ENCODE data around the gene KCNT1.

KCNT1 gene

DNA sequence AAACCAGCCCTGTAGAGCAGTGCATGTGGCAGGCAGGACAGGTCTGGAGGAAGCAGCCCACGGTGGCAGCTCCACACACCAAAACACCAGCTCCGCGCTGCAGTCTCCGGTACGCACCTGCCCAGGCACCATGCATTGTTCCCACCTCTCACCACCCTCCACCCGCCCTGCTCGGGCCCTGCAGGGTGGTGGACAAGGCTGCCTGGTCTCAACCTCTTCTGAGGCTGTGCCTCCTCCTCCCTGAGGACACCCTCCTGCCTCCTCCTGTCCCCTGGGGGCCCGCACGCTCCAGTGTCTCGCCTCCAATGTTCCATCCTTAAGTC is 96.2 kb downstream of the KCNT1 start:
- no peak for DNase-seq (ENCODE audit: low read depth in 3 of 3)

DNA sequence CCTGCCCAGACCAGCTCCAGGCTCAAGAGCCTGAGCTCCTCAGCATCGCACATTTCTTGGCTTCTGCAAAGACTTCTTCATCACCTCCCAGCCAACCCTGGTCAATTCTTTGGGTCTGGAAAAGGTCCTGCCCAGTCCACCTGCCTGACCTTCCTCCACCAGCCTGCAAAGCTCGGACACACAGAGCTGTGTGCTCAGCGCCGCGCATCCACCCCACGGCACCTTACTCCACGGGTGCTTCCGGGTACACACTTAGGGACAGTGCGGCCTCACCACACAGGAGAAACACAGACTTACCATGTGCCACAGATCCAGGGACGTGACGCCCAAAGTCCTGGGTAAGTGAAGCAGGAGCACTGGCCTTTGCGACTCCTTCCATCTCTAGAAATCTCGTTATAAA is 97.3 kb downstream of the KCNT1 start:
- no peak for DNase-seq (ENCODE audit: low read depth in 3 of 3)

DNA sequence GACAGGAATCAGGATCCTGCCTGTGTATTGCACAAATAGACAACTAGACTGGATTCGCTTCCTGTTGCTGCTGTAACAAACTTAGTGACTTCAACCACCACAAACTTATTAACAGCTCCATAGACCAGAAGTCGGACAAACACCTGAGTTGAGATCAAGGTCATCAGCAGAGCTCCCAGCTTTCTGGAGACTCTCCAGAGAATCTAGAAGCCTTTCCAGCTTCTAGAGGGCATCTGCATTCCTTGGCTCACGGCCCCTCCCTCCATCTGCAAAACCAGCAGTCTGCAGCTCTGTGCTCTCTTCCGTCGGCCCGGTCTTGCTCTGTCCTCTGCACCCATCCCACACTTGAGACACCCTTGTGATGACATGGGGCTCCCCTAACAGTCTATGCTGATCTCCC is 99.1 kb downstream of the KCNT1 start:
- DNase-seq (ENCODE audit: low read depth in 3 of 3): no peak

DNA sequence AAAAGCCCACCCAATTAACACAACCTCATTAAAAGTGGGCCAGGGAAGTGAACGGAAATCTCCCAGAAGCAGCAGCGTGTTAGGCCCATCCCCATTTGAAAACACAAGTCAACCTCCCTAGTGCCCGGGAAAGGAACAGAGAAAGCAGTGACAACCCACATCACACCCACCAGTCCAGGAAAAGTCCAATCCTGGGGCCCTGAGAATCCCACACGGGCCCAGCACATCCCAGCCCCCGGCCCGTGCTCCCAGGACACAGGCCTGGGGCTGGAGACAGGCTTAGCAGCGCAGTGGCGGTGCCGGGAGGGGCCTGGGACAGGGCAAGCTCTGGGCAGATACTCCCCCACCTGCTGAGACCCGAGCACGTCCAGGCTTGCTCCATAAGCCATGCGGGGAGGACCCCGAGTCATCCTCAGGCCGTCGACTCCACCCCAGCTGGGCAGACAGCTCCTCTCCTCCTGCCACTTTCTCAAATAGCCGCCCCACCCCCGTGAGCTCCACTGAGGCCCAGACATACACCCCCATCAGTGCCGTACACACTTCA is 101.0 kb downstream of the KCNT1 start:
- DNase-seq (ENCODE audit: low read depth in 3 of 3): no peak

DNA sequence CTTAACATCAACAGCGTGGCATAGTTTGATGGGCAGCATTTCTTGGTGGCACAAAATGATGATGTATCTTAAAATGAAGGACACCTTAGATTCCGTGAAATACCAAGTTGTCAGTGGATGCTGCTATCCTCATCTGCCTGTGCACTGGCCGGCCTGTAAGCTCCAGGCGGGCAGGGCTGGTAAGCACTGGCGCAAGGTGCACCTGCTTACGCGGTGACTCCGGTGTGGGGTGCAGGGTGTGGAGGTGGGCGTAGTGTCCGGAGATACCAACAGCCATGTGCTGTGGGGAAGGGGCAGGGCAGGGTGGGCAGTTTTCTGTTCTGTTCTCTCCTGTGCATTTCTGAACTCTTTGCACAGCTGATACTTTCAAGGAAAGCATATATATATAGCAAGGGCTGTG is 101.5 kb downstream of the KCNT1 start:
- no peak for DNase-seq (ENCODE audit: low read depth in 3 of 3)

DNA sequence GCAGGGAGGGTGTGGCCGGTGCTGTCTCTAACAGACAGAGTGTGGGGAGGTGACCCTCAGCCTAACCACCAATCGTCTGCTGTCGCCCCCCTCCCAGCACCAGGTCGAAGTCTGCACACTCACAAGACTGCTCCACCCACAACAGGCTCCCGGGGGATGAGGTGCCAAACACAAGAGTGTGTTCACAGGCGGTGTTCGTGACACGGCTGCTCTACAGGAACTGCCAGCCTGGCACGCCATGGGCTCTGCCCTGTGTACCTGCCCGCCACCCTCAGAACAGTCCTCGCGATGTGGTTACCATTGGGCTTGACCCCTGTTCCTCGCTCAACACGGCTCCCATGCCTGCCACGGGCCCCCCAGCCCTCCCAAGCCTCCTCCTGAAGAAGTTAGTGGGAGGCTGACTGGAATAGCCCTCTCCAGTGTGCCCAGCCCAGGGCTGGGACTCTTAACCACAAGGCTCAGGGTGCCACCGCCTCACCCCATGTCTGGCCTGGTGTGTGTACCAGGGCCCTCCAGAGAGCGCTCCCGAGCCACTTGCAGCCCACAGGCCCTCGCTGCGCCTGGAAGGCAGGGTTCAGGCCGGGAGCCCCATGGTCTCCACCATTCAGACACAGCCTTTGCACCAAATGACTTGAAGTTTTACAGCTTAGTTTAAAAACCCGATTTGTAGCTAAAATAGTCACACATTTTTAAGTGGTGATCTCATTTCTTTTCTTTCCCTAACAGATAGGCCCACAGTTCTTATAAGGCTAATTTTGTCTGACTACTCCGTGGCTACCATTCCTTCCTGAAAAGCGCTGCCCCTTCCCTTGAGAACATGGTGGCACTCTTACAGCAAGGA is 102.8 kb downstream of the KCNT1 start:
- no peak for DNase-seq (ENCODE audit: low read depth in 3 of 3)

DNA sequence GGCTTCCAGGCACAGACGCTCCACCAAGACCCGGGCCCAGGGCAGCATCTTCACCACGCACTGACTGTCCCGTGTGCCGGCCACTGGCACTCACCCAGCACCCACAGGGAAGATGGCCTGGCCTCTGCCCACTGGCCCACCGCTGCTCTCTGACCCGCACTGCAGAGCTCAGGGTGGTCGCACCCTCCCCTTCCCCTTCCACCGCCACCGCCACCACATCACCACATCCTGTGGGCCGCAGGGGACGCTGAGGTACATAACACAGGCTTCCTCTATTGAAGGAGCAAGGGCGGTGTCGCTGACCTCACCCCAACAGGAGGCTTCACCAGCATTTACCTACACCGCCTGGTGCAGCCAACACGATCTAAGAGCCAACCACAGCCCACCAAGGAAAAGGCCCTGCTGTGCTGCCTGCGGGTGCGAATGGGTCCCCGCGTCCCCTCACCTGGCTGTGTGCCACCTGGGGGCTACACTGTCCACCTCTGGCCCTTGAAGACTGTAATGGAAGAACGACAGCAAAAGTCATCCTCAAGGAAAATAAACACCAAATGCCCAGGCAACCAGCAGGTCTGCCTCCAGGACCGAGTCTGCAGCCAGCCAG is 103.5 kb downstream of the KCNT1 start:
- DNase-seq (ENCODE audit: low read depth in 3 of 3): no peak

DNA sequence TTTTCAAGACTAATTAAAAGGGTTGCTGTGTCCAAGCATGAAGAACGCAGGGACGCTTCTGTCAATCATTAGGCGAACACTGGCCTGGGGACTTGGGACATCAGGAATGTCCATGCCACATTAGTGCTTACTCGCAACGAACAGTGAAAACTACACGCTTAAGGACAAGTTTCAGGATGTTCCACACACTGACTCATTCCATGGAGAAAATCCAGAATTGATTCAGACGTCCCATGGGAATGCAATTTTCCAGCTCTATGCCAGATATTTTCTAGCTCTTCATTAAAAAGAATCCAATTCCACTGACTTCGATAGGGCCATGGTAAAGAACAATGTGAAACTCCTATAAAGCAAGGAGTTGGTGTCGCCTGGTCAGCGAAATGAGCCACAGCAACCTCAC is 107.2 kb downstream of the KCNT1 start:
- no peak for DNase-seq (ENCODE audit: low read depth in 3 of 3)

DNA sequence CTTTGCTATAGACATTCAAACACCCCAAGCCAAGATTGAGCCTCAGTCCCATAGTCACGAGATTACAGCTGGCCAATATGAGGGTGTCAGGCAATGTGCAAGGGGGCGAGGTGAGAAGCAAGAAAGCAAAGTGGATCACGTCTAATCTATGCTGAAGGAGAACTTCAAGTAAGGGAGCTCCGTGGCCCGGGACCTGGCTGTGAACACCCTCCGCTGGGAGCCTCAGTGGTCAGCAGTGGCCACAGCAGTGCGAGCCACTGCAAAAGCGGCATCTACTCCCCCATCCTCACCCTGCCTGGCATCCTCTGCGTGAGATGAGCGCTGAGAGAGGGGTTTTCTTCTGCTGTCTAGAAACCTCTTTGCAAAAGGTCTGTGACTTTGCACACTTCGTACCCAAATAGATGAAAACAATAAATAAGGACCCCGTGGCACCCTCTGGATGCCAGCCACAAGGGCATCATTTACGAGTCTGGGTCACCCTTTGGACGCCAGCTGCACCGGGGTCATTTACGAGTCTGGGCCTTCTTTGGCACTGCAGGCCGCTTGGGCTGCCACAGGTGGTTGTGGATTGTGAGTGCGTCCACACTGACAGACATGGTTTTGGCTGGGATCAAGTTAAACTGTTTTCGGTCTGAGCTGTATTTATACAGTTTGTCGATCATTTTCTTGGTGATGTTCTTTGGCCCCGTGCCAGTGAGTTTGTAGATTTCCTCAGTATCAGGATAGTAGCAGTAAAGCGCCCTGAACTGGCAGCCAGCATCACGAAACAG is 109.0 kb downstream of the KCNT1 start:
- DNase-seq (ENCODE audit: low read depth in 3 of 3): no peak

DNA sequence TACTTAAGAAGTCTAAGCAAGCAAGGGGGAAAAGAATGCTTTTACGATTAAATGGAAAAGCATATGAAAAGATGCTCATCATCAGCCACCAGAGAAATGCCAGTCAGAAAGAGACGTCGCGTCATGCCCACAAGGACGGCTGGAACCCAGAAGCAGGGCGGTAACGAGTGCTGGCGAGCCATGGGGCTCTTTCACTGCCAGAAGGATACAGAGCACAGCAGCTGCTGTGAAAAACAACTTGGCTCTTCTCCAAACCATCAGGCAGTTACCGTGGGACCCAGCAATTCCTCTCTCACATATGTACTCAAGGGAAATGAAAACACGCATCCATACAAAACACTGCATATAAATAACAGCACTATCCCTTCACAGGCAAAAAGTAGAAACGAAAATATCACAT is 109.8 kb downstream of the KCNT1 start:
- no peak for DNase-seq (ENCODE audit: low read depth in 3 of 3)

DNA sequence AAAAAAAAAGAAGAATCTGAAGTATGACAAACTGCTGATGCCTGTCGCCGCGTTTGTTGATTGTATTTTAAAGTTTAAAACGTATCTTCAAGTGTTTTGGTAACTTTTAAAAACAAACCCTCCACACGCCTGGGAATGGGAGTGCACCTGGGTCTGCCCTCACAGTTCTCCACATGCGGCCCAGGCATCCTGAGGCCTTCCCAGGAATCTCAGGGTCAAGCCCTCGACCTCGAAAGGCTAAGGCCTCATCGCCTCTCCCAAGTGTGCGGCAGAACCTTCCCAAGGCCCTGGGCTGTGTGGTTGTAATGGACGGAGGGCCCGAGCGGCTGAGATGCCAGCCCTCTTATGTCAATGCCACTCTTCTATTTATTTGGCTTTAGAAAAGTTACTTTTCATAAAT is 111.0 kb downstream of the KCNT1 start:
- DNase-seq (ENCODE audit: low read depth in 3 of 3): no peak

DNA sequence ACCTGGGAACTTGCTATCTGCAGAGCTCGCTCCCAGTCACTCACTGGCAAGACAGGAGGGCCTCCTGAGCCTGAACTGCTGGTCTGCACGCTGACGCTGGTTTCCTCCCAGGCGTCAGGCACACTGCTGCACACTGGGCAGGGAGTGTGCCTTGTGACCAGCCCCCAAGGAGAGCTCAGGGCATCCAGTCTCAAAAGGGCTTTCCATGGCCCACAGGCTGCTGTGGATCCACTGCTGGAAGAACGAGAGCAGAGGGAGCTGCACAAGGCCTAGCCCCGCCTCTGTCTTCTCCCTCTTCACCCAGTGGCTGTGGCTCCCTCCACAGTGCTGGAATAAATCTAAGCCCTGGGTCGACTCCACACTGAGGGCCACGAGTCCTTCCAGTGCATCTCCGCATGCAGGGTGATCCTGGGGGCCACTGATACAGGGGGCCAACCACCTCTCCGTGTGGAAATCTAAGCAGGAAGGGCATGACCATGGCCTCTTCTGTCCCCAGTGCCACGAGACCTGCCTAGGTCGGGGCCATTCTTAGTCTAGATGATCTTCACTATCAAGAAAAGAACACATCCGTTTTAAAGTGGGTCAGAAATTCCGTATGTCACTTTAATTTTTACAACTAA is 111.8 kb downstream of the KCNT1 start:
- DNase-seq (ENCODE audit: low read depth in 3 of 3): no peak

DNA sequence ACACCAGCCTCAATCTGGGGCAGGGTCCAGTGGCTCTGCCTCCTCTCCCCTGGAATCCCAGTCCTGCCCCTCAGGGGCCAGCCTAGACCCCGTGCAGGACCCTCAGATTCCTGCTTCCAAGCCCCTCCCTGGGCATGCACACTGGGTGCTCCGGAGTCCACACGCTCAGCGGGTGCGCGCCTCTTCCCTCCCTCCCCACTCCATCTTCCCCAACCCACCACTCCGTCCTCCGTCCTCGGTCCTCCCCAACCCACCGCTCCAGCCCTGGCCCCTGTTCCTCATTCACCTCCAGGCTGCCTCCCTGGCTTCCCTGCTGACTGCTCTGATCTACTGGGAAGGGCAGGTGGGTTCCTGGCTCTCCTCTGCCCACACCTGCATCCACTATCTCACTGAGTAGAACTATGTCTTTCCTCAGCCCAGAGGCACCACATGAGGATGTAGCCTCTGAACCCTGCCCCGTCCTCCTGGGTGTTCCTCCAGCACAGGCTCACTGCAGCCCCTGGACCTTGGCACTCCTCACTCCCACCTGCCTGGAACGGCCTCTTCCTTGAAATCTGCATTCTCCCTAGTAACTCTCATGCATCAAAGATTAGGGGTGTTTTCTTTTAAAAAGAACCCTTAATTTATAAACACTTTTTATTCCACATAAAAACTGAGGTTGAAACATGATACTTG is 112.6 kb downstream of the KCNT1 start:
- no peak for DNase-seq (ENCODE audit: low read depth in 3 of 3)

DNA sequence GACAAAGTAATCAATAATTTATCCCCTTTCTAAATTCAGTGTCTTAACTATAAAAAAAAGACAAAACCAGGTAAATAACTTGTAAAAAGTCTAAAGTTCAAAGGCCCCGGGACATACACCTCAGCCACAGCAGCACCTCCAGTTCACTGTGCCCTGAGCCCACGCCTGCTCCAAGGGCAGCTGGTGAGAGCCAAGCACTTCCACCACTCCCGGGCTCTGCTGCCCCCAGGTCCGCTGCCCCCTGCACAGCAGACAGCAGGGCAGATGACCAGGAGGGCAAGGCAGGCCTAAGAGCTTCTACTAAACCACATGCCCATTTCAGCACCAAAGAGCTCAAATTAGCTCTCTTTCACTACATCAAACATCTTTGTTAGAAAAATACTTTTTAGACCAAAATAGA is 113.4 kb downstream of the KCNT1 start:
- no peak for DNase-seq (ENCODE audit: low read depth in 3 of 3)

DNA sequence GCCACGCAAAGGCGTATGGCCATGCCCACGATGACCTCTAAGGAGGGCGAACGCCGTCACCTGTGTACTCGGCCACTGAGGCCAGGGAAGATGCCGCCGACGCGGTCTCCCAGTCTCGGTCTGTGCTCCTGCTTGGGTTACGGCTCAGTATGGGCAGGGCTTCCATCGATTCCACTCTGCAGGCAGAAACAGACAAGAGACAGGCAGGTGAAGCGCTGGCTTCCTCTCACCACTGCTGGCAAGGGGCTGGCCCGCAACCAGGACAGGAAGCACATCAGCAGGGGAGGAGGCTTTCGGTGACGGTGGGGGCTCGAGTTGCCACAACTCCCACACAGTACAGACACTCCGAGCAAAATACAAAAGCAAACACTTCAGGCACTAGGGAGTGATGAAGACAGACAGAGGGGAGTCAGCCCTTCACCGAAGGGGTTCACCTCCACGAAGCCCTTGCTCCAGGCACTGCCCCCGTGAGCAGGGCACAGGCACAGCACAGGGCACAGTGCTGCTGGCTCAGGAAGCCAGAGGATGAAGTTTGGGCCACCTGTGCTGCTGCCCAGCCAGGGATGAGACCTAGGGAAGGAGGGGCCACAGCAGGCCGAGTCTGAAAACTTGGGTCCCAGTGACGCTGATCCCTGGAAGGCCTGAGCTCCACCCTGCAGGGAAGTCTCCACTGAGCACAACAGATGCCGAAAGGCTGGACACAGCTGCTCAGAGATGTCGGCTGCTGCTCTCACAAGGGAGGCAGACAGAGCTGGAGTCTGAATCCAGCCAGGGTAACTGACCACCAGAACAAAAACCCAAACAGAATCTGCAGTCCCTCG is 114.1 kb downstream of the KCNT1 start:
- DNase-seq (ENCODE audit: low read depth in 3 of 3): no peak

DNA sequence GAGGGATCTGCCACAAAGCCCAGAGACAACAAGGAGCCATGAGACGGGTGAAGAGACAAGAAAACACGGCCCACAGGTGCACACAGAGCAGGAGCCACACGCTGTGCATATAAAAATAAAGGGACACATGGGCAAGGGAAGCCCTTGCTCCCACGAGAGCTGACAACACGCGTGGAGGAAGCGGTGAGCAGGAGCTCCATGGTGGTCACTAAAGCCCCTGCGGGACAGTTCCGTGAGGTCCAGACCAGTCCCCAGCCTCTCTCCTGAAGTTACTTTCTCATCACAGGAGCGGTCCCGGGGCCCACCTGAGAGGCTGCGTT is 114.6 kb downstream of the KCNT1 start:
- DNase-seq (ENCODE audit: low read depth in 3 of 3): no peak

DNA sequence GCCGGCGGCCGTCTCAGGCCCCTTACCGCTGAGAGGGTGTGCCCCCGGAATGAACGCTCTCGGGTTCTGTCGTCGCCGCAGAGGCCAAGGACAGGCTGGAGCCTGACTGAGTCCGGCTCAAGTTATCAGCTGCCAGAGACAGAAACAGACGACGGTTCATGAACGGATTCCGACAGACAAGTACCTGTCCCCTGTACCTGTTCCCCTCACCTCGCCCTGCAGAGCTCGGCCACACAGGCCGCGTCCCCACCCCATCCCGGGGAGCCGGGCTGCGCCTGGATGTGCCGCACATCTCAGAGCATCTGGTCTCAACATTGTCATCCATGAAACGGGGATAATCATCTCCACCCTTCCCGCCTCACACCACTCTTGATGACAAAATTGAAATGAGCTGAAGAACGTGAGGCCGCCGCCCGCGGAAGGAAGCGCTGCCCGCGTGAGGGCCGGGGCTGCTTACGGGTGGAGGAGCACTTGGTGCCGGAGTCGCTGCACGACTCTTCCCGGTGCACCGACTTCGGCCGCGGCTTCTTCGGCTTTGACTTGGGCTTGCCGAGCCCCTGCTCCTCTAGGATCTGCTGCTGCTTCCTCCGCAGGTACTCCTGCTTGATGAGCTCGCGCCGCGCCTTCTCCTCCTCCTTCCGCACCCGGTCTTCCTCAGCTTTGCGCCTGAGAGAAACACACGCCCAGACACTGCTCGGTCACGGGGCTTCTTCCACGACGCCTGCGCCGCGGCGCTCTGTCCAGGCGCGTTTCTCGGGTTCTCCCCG is 116.1 kb downstream of the KCNT1 start:
- DNase-seq (ENCODE audit: low read depth in 3 of 3): no peak

DNA sequence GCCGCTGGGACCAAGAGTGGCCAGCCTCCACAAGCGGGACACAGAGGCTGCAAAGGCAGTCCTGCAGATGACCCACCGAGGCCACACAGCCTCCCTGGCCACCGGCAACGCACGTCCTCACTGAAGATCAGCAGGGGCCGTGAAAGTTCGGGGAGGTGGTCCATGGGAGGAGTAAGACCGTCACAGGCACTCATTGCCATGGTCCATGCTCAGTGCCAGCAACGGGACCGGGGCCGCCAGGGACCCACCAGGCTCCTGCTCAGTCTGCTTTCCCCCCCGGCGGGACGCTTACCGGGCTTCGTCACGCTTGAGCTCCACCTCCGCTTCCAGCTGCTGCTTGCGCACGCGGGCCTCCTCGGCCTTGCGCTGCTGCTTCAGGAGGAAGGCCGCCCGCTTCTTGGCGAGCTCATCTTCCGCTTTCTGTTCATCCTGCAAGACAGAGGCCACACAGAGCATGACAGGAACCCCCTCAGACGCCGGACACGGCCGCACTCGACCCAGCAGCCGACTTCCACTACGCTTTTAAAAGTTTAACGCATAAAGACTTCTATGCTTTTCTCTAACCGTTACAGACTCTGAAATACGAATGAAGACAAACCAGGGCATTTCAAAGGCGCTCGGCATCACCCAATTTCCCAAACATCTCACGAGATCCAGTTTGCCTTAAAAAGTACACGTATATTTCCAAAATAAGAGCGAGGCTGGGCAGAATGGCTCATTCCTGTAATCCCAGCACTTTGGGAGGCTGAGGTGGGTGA is 116.9 kb downstream of the KCNT1 start:
- no peak for DNase-seq (ENCODE audit: low read depth in 3 of 3)

DNA sequence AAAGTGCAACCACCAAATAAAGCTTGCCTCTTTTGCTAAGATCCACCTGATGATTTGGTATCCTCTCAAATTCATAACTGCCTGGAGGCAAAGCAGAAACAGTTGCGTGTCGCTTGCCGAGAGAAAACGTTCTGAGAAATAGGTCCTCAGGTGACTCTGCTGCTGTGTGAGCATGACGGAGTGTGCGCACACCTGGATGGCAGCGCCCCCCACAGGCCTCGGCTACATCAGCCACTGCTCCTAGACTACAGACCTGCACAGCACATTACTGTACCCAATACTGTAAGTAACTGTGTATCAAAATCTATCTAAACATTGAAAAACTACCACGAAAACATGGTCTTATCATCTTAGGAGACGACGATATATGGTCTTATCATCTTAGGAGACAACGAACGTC is 117.9 kb downstream of the KCNT1 start:
- DNase-seq (ENCODE audit: low read depth in 3 of 3): no peak

DNA sequence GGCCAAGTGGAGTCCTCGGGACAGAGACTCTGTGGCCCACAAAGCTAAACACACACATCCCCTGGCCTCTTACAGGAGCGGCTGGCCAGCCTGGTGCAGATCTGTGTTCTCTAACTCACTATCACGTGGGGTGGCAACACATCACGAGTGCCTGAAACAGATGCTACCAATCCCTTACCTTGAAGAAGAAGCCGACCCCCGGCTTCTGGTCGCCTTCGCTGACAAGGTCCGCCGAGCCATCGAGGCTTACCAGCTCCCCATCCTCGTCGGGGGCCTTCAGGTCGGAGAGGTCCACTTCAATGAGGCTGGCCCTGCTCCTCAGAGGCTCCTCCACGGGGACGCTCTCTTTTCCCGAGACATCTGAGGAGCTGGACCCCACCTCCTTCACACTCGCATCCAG is 118.7 kb downstream of the KCNT1 start:
- no peak for DNase-seq (ENCODE audit: low read depth in 3 of 3)

Data from stimulated activated CD4-positive, alpha-beta T cell treated with anti-CD3 and anti-CD28 coated beads, TNF-alpha, amount 100 ng/mL, for 48 hours (primary cell).